ENCODE measurements around the gene KNDC1.

KNDC1 gene

DNA sequence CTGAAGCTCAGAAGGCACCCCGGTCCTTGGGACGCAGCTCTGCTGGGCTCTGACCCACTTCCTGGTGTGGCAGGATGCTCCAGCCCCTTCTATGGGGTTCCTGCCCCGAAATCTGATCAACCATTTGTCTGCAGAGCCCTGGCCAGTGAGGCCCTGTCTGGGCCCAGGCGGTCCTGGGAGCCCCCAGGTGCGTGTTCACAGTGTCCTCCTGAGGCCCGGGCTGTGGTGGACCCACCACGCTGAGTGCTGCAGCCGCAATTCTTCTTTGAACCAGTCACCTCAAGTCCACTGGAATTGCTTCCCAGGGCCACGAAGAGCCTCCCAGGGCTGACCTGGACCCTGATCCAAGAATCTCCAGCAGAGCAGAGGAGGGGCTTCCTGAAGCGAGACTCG, 19.1 kb downstream of the KNDC1 start:
- DNase-seq, result no peak

GRCh38 chr10:133179651-133180050, 19.6 kb downstream of the KNDC1 start:
- no peak for DNase-seq

GRCh38 chr10:133180192-133180964, 20.4 kb downstream of the KNDC1 start:
- DNase-seq, result no peak

- DNase-seq, result no peak
Observed at GRCh38 chr10:133180965-133181639, 21.1 kb downstream of the KNDC1 start.

DNA sequence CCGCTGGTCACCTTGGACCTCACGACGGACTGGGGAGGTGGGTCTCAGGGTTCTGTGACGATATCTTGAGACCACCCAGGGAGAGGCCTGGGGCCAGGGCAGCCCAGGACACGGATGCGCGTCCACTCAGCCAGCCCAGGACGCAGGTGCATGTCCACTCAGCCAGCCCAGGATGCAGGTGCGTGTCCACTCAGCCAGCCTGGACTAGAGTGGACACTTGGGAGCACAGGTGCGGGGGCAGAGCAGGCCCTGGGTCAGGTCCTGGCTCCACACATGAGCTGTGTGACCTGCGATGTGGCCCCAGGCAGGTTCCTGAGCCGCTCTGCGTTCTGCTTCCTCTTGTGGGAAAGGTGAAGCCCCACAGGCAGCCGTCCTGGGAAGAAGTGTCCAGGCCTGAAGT, 22.2 kb downstream of the KNDC1 start:
- DNase-seq, result no peak

- DNase-seq, result no peak
Observed at GRCh38 chr10:133182791-133183645, 23.0 kb downstream of the KNDC1 start.

DNA sequence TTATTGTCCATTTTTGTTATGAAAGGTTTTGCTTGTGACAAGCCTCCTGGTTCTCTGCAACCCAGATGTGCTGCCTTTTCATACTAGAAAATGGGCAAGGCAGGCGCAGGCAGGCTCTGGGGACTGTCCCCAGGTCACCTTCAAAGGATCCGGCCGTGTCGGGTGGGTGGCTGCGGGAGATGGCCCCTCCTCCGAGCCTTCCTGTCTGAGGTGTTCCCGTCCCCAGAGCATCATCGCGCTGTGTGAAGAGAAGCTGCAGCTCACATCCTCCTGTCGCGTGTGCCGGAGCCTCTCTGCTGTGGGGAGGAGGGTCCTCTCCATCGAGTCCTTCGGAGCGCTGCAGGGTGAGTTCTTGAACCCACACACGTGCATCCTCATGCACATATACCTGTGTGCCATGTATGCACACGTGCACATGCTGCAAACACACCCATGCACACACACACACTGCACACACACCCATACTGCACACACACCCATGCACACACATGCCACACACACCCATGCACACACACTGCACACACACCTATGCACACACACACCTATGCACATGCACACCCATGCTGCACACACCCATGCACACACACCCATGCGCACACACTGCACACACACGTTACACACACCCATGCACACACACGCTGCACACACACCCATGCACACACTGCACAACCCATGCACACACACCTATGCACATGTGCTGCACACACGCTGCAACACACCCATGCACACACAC, 23.8 kb downstream of the KNDC1 start:
- DNase-seq, result no peak

GRCh38 chr10:133184591-133185244, 24.7 kb downstream of the KNDC1 start:
- no peak for DNase-seq

GRCh38 chr10:133185421-133185820, 25.4 kb downstream of the KNDC1 start:
- no peak for DNase-seq

- no peak for DNase-seq
Observed at GRCh38 chr10:133185916-133186315, 25.9 kb downstream of the KNDC1 start.

- DNase-seq, result no peak
Observed at GRCh38 chr10:133186416-133187090, 26.5 kb downstream of the KNDC1 start.

GRCh38 chr10:133187091-133187905, 27.3 kb downstream of the KNDC1 start:
- DNase-seq, result no peak

GRCh38 chr10:133187906-133188681, 28.1 kb downstream of the KNDC1 start:
- DNase-seq, result no peak

- DNase-seq, result no peak
Observed at GRCh38 chr10:133189256-133189655, 29.2 kb downstream of the KNDC1 start.

GRCh38 chr10:133189726-133190125, 29.7 kb downstream of the KNDC1 start:
- no peak for DNase-seq

DNA sequence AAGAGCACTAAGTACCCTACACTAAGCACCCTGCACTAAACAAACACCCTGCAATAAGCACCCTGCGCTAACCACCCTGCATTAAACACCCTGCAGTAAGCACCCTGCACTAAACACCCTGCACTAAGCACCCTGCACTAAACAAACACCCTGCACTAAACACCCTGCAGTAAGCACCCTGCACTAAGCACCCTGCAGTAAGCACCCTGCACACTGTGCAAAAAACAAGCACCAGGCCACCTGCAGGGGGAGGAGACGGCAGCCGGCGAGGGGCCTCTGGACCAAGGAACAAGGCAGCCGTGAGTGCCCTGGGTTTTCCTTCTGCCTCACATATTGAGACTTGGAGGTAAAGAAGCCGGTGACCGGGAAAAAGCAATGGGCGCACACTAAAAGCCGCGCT, 30.2 kb downstream of the KNDC1 start:
- DNase-seq, result no peak

GRCh38 chr10:133191651-133192050, 31.6 kb downstream of the KNDC1 start:
- DNase-seq, result no peak

DNA sequence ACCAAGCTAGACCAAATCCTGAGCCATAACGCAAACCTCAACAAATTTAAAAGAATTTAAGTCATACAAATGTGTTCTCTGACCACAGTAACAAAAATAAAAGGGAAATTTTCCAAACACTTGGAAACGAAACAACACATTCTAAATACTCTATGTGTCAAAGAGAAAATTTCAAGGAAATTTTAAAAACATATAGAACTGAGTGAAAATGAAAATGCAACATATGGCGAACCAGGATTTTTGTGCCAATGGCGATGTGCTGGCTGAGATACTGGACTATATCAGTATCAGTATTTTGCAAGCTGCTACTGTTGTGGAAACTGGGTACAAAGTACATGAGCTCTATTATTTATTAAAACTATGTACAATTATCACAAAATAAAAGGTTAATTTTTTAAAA, 34.1 kb downstream of the KNDC1 start:
- DNase-seq, result no peak

DNA sequence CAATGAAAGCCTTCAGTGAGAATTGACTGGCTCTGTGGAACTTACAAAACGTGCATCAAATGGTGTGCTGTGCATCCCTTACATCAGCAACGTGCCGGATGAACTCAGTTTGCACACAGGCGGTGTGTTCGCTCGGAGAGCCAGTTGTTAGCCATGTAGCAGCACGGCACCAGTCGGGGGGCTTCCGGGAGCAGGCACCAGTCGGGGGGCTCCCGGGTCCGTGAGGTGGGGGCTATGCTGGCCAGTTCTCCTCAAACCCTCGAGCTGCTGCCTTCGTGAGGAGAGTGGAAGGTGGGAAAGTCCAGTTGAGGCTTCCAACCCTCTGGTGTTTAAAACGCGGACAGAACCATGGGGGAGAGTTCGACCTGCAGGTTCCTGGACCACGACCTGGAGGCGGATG, 35.1 kb downstream of the KNDC1 start:
- DNase-seq, result no peak

- no peak for DNase-seq
Observed at GRCh38 chr10:133195611-133196010, 35.6 kb downstream of the KNDC1 start.

All from CD4-positive, alpha-beta T cell treated with Interleukin-4 for 1 hour (primary cell).